ENCODE results near the gene GPR3. TPM values are rescaled to one million over a fixed set of nuclear protein-coding genes. Genes with fewer than 3 reads are reported as not detected.

Gene GPR3
- total and polyA plus RNA-seq, 2 of the 8 experiments (the other 6 are each of a cell fraction or from before 2014, with no cell fraction given): 9.9 to 26.5 TPM

DNA sequence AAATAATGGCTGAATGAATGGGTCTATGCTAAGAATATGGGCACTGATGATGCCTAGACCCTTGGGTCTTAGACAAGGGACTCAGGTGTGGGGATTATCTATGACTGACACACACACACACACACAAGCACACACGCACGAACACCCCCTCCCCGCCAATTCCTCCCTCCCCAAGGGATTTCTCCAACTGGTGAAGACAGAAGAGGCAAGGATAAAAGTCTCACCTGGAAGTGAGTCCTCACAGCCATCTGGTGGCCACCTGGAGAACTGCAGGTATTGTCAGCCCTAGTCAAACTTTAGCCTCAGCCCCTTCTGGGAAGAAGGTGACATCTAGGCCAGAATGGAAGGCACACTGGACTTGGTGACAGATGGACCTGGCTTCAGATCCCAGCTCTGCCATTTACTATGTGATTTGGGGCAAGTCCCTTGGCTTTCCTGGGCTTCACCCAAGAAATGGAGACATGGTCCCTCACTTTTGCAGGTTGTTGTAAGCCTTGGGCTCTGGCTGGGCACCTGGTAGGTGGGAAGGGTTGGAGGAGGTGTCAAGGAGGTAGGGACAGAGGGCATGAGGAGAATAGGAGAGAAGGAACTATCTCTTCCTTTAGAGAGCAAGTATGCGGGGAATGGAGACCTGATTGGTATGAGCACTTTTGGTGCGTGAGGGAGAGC lies 4.0 kb upstream of the GPR3 start:
- Histone ChIP-seq H4K5ac (ENCODE audit: insufficient read length, low read depth, low read length) (no peak overlapping the region), H2BK120ac (replicated peaks; ENCODE audit: low read depth, low read length) (no peak overlapping the region), H3K36me3 (ENCODE audit: control insufficient read depth in 2 of 4, insufficient read depth in 4 of 4, low read length in 3 of 4) (no peaks in the 10 kb centered on the region), H3K4me1 (replicated peaks in 1 of 4; ENCODE audit: control insufficient read depth in 3 of 4, insufficient read depth in 4 of 4, low read length in 3 of 4) (peaks cover 2 to 17% (median 11%) of the 10 kb centered on the region in 4 experiments), H2AK5ac (ENCODE audit: low read depth, low read length) (no peak overlapping the region), H4K8ac (ENCODE audit: extremely low read depth, insufficient read depth, low read length) (no peak overlapping the region), H3K4me3 (ENCODE audit: extremely low read depth in 1 of 4, insufficient read depth in 2 of 4, low read depth in 3 of 4, low read length in 4 of 4) (no peak overlapping the region), H3K23me2 (ENCODE audit: low read depth, low read length) (peaks cover 13% of the 10 kb centered on the region), H3K23ac (ENCODE audit: insufficient read length) (no peak overlapping the region), H3K79me1 (ENCODE audit: low read depth, low read length) (no peaks in the 10 kb centered on the region), H3K79me2 (ENCODE audit: control insufficient read depth in 1 of 2, insufficient read depth in 2 of 2, low read length in 2 of 2) (no peaks in the 10 kb centered on the region), H2BK20ac (ENCODE audit: low read length) (no peak overlapping the region), H2BK15ac (ENCODE audit: low read length) (no peak overlapping the region), H3K4ac (replicated peaks; ENCODE audit: insufficient read length, low read depth, low read length) (no peak overlapping the region), H3K14ac (ENCODE audit: insufficient read length) (no peak overlapping the region), H2BK12ac (ENCODE audit: low read depth, low read length) (no peak overlapping the region), H3K9ac (replicated peaks in 1 of 4; ENCODE audit: extremely low read depth in 1 of 4, low read depth in 3 of 4, low read length in 3 of 4) (no peak overlapping the region), H3K4me2 (ENCODE audit: insufficient read depth in 1 of 2, low read depth in 2 of 2, low read length in 2 of 2) (peak overlapping the region in 1 of 2 experiments; percentile 44; a peak in 2 of 4 replicates), H4K20me1 (replicated peaks in 1 of 2; ENCODE audit: control insufficient read depth in 1 of 2, insufficient read depth in 2 of 2, low read length in 2 of 2) (peaks cover 0 to under 1% of the 10 kb centered on the region in 2 experiments), H2AFZ (ENCODE audit: low read length) (no peak overlapping the region), H3K27me3 (replicated peaks in 1 of 4; ENCODE audit: control insufficient read depth in 3 of 4, extremely low read depth in 1 of 4, insufficient read depth in 3 of 4, low read length in 3 of 4) (no peaks in the 10 kb centered on the region), H2BK5ac (ENCODE audit: low read depth, low read length) (no peak overlapping the region), H3K9me3 (ENCODE audit: insufficient read depth in 2 of 2, low read depth in 1 of 2, low read length in 1 of 2) (no peaks in the 10 kb centered on the region), H3K27ac (ENCODE audit: low read depth, low read length) (no peak overlapping the region), H3K56ac (replicated peaks; ENCODE audit: insufficient read length, low read depth, low read length) (no peak overlapping the region), H3K18ac (ENCODE audit: extremely low read depth, low read length) (0 out of 2 replicates have a peak overlapping the region, but pooled peaks have one; percentile 81), H4K91ac (replicated peaks; ENCODE audit: insufficient read length, low read length) (no peak overlapping the region)
- 39% methylated on average over 5 of the region's 5 CpGs; no CpG with 5 or more reads in 1 of the 2 experiments for WGBS, 2 experiments (ENCODE audit: extremely low coverage in 1 of 2, insufficient coverage in 1 of 2, insufficient read length in 1 of 2, insufficient replicate concordance in 2 of 2, low coverage in 1 of 2, low lambda C conversion rate in 2 of 2, missing lambda C conversion rate in 1 of 2)
- DNase-seq (ENCODE audit: low read depth in 1 of 2, low spot score in 2 of 2): peak in 1 of 2 experiments; percentile 94
- ChIA-PET CTCF (ENCODE audit: partially characterized antibody) (interaction anchor here (0.7 to 18.9 kb wide), 31 partner anchors 8 to 276 kb away, joined by 3 to 625 read pairs (median 5); partner anchors contain the start of genes CD164L2, FCN3 and MAP3K6), POLR2A (ENCODE audit: partially characterized antibody) (interaction anchor here (1.6 to 3.5 kb wide), 3 partner anchors 50 to 87 kb away, joined by 3 to 8 read pairs (median 5); no protein-coding TSS in a partner anchor)
- peak; percentile 97 for FAIRE-seq
- TF ChIP-seq RFX5 (IDR thresholded peaks at IDR 0.05; ENCODE audit: borderline replicate concordance, low read depth, low read length): no peak
- no peak for TF ChIP-seq SP4 (IDR thresholded peaks at IDR 0.05; ENCODE audit: low read length)
- 0 out of 4 replicates have a peak, but pooled peaks of 1 of the 2 experiments have one; percentile 59 for TF ChIP-seq SIN3A (conservative IDR thresholded peaks at IDR 0.05 in 1 of 2, IDR thresholded peaks at IDR 0.05 in 1 of 2; ENCODE audit: low read depth in 1 of 2, low read length in 2 of 2)
- no peak for TF ChIP-seq HDAC6 (IDR thresholded peaks at IDR 0.05; ENCODE audit: low read depth, low read length)
- TF ChIP-seq, protein P1, sequence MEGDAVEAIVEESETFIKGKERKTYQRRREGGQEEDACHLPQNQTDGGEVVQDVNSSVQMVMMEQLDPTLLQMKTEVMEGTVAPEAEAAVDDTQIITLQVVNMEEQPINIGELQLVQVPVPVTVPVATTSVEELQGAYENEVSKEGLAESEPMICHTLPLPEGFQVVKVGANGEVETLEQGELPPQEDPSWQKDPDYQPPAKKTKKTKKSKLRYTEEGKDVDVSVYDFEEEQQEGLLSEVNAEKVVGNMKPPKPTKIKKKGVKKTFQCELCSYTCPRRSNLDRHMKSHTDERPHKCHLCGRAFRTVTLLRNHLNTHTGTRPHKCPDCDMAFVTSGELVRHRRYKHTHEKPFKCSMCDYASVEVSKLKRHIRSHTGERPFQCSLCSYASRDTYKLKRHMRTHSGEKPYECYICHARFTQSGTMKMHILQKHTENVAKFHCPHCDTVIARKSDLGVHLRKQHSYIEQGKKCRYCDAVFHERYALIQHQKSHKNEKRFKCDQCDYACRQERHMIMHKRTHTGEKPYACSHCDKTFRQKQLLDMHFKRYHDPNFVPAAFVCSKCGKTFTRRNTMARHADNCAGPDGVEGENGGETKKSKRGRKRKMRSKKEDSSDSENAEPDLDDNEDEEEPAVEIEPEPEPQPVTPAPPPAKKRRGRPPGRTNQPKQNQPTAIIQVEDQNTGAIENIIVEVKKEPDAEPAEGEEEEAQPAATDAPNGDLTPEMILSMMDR (IDR thresholded peaks at IDR 0.05; ENCODE audit: control extremely low read depth in 1 of 3, insufficient read depth in 1 of 3, low read depth in 1 of 3, low read length in 3 of 3): peak; percentile 75 to 97 (median 95)
- peak; percentile 82 to 85 for TF ChIP-seq RAD21 (IDR thresholded peaks at IDR 0.05 in 1 of 2, conservative IDR thresholded peaks at IDR 0.05 in 1 of 2; ENCODE audit: low read depth in 2 of 2, low read length in 2 of 2)
- peak; percentile 39; the same call in 1 of the 2 replicates for TF ChIP-seq JUND (IDR thresholded peaks at IDR 0.05; ENCODE audit: low read length)
- TF ChIP-seq SIX5 (IDR thresholded peaks at IDR 0.05; ENCODE audit: low read depth, low read length): no peak
- no peak for TF ChIP-seq ASH2L (IDR thresholded peaks at IDR 0.05; ENCODE audit: low read length)

Data from H1 (cell line).